HG03354 (cell line): ENCODE data around the gene PKDCC.
A peak's percentile ranks its signal among the peaks of the same experiment; 100 is the strongest.

Source experiments
- ATAC-seq: cut with Tn5 transposase; IDR thresholded peaks from one replicate; pipeline ENCODE4 v1.9.1; 2021; ENCODE audit warnings: mild to moderate bottlenecking; ENCODE audit not compliant: unreplicated experiment, poor library complexity, severe bottlenecking

The PKDCC gene

DNA sequence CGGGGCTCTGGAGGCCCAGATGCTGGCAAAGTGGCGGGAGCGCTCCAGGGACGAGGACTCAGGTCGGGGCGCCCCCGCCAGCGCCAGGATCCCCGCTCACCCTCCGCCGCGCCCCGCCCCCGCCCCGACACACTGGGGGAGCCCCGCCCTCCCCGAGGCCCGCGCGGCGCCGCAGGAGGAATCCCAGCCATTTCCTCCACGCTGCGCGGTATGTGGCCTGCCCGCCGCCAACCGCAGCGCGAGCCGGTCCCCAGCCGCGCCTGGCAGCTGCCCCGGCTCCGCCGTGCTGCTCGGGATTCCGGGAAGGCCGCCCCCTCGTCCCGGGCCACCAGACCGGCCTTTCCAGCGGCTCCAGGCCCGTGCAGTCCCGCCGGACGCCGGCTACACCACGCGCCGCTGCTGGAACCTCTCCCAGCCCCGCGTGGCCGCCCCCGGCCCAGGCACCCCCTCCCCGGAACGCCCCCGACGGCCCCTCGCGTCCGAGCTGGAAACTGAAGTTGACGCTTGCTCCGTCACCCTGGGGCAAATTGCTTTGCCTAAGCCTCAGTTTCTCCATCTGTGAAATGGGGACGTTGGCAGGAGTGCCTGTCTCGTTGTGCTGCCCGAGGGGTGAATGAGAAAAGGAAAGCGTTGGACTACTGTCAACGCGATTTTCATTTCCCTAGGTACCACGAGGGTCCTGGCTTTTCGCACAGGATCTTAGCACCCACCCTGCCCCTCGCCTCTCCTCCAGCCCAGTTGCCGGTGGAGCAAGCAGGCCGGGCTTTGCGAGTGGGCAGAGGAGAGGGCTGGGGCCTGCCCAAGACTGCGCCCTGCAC lies 53.6 kb downstream of the PKDCC start:
- ATAC-seq: no peak

DNA sequence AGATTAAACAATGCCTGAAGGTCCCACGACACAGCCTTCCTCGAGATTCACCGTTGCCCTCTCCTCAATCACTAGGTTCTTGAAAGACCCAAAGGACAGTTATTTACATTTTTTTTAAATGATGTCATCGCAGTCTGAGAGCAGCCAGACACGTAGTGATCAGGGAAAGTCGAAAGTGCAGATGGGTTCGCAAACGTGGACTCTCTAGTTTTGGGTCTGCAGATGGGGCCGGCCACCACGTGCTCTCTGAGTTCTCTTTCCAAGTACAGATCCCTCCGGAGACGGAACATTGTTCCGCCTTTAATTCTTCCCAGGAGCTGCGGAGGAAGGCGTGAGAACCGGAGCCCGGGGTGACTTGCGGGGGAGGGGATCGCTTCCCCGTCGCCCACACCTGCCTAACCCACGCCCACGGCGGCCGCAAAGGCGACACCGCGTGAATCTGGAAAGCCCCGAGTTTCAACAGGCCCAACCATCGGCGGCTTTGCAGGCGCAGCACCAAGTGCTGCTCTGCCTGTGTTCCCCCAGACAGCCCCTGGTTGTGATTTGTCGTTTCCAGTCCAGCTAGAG lies 54.3 kb downstream of the PKDCC start:
- ATAC-seq: peak; percentile 68

GRCh38 chr2:42102591-42103450 lies 55.0 kb downstream of the PKDCC start:
- ATAC-seq: peak; percentile 5

DNA sequence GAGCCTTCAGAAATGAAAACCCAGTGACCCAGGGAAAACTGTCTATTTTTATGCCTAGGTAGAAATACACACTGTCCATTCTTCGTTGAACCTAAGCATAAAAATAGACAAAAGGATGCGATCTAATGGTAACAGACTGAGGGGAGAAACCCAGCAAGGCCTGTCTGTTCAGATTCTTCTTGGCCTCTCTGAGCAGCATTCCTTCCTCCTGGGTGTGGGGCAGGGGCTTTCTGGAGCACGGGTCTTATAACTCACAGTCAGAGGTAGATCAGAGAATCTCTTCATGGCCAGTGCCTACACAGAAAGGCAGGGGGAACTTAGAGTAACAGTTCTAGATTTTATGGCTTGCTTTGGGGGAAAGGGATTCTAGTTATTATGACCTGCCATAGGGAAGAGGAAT lies 56.0 kb downstream of the PKDCC start:
- no peak for ATAC-seq

- ATAC-seq: no peak
Measured at GRCh38 chr2:42104621-42105020, 56.8 kb downstream of the PKDCC start.

- peak; percentile 52 for ATAC-seq
Measured at GRCh38 chr2:42105330-42106256, 57.8 kb downstream of the PKDCC start.

DNA sequence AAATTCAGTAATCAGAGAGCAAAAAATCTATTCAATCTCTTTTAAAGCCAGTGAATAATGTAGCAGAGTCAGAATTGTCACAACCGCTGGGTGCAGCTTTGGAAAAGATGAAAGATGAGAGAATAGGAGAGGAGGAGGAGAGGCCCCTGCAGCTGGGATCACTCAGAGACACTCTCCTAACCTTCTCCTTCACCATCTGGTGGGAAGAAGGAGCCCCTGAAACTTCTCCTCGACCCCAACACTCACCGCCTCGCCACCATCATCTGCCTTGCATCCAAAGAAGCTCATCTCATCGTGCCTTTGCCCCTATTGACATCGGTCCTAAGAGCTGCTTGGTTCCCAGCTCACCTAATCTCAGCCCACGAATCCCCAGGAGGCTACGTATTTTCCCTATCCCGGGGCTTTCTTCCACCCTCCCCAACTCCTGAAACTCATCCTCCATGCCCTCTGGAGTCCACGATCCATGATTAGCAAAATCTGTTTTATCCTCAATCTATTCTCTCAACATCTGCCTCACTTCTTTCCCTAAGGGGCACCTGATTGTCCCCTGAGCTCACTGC lies 58.5 kb downstream of the PKDCC start:
- no peak for ATAC-seq

- no peak for ATAC-seq
Measured at GRCh38 chr2:42107249-42108042, 59.6 kb downstream of the PKDCC start.
